Thoracic aorta (tissue), 2 donors: ENCODE measurements around the gene SNRNP200. TPM values are rescaled to one million over a fixed set of nuclear protein-coding genes. Genes with fewer than 3 reads are reported as not detected.

Experiments used
- ATAC-seq: fragments of 150-250 bp; one replicate; pipeline ENCODE4 v1.8.0; 2017; ENCODE audit warnings: low read depth; ENCODE audit not compliant: insufficient number of reproducible peaks, low FRiP score
- DNase-seq: peaks from one replicate; pipeline ENCODE4 v3.0.0-alpha.2; 2020; ENCODE audit warnings: low spot score
- H3K27ac ChIP-seq, 2 donors: fragments of 200-600 bp; sonication (generic); 1 replicate in 1 of 2; 2 replicates in 1 of 2; pipeline ENCODE4 v1.5.1; 2016; ENCODE audit warnings: mild to moderate bottlenecking in 2 of 2, moderate library complexity in 2 of 2
- H3K27me3 ChIP-seq: fragments of 200-600 bp; sonication (generic); replicated peaks from 2 replicates; pipeline ENCODE4 v1.6.0; 2016; ENCODE audit warnings: mild to moderate bottlenecking; ENCODE audit not compliant: insufficient read depth
- H3K36me3 ChIP-seq: fragments of 200-600 bp; sonication (generic); one replicate; pipeline ENCODE4 v1.5.1; 2016
- H3K4me1 ChIP-seq, 2 donors: fragments of 200-600 bp; sonication (generic); 1 replicate in 1 of 2; 2 replicates in 1 of 2; pipeline versions ENCODE4 v1.5.1 to v1.6.0; 2016; ENCODE audit warnings: low read depth in 2 of 2, mild to moderate bottlenecking in 1 of 2; ENCODE audit not compliant: control insufficient read depth in 1 of 2
- H3K4me3 ChIP-seq: fragments of 200-600 bp; sonication (generic); 2 replicates; pipeline ENCODE4 v1.5.1; 2016; ENCODE audit warnings: mild to moderate bottlenecking
- H3K9me3 ChIP-seq: fragments of 200-600 bp; sonication (generic); 2 replicates; pipeline ENCODE4 v1.5.1; 2016
- total RNA-seq, 2 donors: library from RNA; depleted of rRNA; stranded (reverse); fragments of >200 nt; gene quantifications; one replicate each; pipeline versions ENCODE4 v1.1.0 to v1.2.3, GENCODE V29; 2016
- TF ChIP-seq, protein P1 (sequence below): fragments of 200-600 bp; sonication (generic); IDR thresholded peaks from one replicate; pipeline ENCODE4 v1.5.1; 2019; ENCODE audit warnings: antibody characterized with exemption

SNRNP200 gene
- total RNA-seq, 2 donors from 2014 or later = 77.2 to 85.6 TPM

DNA sequence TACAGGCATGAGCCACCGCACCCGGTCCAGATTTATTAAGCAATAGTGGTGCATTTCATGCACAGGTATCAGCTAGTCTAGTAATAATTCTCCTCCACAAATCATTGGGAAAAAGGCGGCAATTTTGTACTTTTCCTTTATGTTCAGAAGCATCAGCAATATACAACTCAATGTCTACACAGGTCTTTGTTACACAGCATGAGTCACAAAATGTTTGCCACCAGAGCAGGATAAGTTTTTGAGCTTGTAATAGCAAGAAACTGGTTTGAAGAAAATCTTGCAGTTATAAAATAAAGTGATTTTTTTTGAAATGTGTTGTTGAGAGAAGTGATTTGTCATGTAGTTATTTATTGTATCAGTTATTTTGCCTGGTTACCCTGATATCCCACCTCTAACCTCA is 15.0 kb upstream of the SNRNP200 start:
- ATAC-seq (no peak), DNase-seq (no peak)
- Histone ChIP-seq H3K9me3 (no peaks in the 10 kb centered on the region), H3K27ac (no peak overlapping the region), H3K4me3 (no peak overlapping the region), H3K27me3 (no peaks in the 10 kb centered on the region), H3K36me3 (no peaks in the 10 kb centered on the region), H3K4me1 (peaks cover 5 to 23% of the 10 kb centered on the region in 2 donors)
- TF ChIP-seq, protein P1, sequence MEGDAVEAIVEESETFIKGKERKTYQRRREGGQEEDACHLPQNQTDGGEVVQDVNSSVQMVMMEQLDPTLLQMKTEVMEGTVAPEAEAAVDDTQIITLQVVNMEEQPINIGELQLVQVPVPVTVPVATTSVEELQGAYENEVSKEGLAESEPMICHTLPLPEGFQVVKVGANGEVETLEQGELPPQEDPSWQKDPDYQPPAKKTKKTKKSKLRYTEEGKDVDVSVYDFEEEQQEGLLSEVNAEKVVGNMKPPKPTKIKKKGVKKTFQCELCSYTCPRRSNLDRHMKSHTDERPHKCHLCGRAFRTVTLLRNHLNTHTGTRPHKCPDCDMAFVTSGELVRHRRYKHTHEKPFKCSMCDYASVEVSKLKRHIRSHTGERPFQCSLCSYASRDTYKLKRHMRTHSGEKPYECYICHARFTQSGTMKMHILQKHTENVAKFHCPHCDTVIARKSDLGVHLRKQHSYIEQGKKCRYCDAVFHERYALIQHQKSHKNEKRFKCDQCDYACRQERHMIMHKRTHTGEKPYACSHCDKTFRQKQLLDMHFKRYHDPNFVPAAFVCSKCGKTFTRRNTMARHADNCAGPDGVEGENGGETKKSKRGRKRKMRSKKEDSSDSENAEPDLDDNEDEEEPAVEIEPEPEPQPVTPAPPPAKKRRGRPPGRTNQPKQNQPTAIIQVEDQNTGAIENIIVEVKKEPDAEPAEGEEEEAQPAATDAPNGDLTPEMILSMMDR = no peak

DNA sequence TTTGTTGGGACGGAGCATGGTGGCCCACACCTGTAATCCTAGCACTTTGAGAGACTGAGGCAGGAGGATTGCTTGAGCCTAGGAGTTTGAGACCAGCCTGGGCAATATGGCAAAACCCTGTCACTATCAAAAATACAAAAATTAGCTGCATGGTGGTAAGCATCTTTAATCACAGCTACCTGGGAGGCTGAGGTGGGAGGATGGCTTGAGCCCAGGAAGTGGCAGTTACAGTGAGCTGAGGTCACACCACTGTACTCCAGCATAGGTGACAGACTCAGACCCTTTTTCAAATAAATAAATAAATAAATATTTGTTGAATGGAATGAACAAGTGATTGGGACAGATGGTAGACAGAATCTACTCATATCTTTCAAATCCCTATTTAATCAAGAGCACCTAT is 14.1 kb upstream of the SNRNP200 start:
- no peaks in the 10 kb centered on the region for H3K9me3 ChIP-seq
- no peak overlapping the region for H3K4me3 ChIP-seq
- H3K4me1 ChIP-seq = peaks cover 5 to 15% of the 10 kb centered on the region in 2 donors
- TF ChIP-seq, protein P1 = no peak
- no peaks in the 10 kb centered on the region for H3K36me3 ChIP-seq
- no peak for DNase-seq
- no peak for ATAC-seq
- no peaks in the 10 kb centered on the region for H3K27me3 ChIP-seq
- H3K27ac ChIP-seq = no peak overlapping the region

DNA sequence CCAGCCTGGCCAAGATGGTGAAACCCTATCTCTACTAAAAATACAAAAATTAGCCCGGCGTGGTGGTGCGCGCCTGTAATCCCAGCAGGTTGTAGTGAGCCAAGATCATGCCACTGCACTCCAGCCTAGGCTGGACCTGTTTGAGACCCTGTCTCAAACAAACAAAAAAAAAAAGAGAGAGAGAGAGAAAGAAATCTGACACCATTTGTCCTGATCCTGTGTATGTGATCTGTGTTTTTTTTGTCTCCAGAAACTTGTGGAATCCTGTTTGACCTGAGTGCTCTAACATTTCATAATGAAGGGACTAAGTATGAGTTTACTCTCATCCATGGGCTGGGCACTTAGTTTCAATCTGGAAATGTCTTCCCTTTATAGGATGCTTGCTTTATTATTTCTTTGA is 13.4 kb upstream of the SNRNP200 start:
- TF ChIP-seq, protein P1 = no peak
- Histone ChIP-seq H3K9me3 (no peaks in the 10 kb centered on the region), H3K27me3 (no peaks in the 10 kb centered on the region), H3K27ac (no peak overlapping the region), H3K4me3 (no peak overlapping the region), H3K36me3 (no peaks in the 10 kb centered on the region), H3K4me1 (peaks cover 5 to 15% of the 10 kb centered on the region in 2 donors)
- DNase-seq (no peak), ATAC-seq (no peak)

DNA sequence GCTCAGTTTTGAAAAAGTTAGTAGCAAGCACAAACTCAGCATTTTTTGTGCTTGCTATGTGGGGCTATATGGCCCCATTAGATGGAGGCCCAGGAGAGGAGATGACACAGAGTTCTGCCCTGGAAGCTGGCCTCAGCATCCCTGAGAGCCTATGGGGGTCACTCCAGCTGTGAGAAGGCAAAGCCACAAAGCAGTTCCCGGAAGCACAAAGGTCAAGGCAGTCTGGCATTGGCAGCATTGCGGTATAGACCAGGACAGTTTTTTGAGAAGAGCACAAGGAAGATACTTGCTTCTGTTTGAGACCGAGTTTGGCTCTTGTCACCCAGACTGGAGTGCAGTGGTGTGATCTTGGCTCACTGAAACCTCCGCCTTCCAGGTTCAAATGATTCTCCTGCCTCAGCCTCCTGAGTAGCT is 12.2 kb upstream of the SNRNP200 start:
- ATAC-seq (no peak), DNase-seq (no peak)
- TF ChIP-seq, protein P1 = no peak
- no peaks in the 10 kb centered on the region for H3K27me3 ChIP-seq
- no peaks in the 10 kb centered on the region for H3K9me3 ChIP-seq
- no peak overlapping the region for H3K27ac ChIP-seq
- H3K4me3 ChIP-seq = no peak overlapping the region
- H3K36me3 ChIP-seq = no peaks in the 10 kb centered on the region
- peaks cover 5 to 15% of the 10 kb centered on the region in 2 donors for H3K4me1 ChIP-seq

DNA sequence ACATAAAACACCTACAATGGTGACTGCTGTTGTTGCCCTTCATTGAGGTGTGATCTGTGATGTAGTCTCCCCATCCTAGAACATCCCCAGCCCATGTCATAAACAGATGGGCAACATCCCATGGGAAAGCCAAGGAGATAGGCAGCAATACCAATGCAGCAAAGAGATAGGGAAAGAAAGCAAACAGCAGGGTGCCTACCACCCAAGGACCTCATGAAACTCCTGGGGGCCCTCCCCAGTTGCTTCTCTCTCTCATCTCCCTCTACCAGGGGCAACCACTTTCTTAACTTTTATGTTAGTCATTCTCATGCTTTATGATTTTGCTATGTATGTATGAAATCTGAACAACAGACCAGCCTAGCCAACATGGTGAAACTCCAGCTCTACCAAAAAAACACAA is 11.7 kb upstream of the SNRNP200 start:
- ATAC-seq (no peak), DNase-seq (no peak)
- Histone ChIP-seq H3K27ac (no peak overlapping the region), H3K36me3 (no peaks in the 10 kb centered on the region), H3K4me1 (peaks cover 3 to 13% of the 10 kb centered on the region in 2 donors), H3K27me3 (no peaks in the 10 kb centered on the region), H3K9me3 (no peaks in the 10 kb centered on the region), H3K4me3 (no peak overlapping the region)
- TF ChIP-seq, protein P1 = no peak
